ENCODE results near the gene ZDHHC4.

ZDHHC4 gene

DNA sequence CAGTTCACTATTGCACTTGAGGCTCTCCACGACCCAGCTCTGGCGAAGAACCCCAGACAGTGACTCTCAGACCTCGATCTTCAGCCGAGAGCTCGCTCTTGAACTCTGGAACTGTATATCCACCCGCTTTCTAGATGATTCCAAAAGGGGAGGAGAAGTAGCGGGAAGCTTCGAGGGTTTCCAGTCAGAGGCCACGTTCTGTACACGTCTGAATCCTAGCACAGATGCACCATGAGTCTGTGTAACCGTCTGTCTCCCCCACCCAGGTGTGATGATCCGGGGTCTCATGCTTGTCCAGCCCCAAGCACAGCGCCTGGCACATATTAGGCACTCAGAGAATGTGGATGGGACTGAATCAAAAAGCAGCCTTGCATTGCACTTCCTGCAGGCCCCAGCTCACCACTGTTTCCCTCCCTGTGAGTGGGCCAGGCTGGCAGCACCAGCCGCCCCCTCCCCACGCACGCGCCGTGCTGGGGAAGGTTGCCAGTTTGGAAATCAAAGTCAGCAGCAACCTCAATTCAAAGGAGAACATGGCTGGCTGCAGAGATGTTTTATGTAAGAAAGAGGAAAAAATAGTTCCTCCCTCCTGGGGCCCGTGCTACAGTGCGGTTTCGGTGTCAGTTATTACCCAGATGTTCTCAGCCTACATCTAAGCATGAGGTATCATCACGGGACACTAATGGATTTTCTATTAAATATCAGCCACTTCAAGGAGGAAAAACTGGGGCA is 31.7 kb upstream of the ZDHHC4 start:
- no peaks in the 10 kb centered on the region for H3K79me2 ChIP-seq (ENCODE audit: control insufficient read depth, insufficient read depth, low read length, unreplicated experiment)
- no peak overlapping the region for H3K4me3 ChIP-seq (ENCODE audit: low read depth, low read length)
- no peaks in the 10 kb centered on the region for H3K4me1 ChIP-seq (ENCODE audit: control insufficient read depth, insufficient read depth, low read length, unreplicated experiment)
- H3K27ac ChIP-seq (ENCODE audit: low read depth, low read length) = no peak overlapping the region
- no peaks in the 10 kb centered on the region for H3K36me3 ChIP-seq (ENCODE audit: insufficient read depth, low read length)
- no peaks in the 10 kb centered on the region for H3K27me3 ChIP-seq (ENCODE audit: insufficient read depth, low read length)
- H2AFZ ChIP-seq (ENCODE audit: low read length, unreplicated experiment) = no peak overlapping the region

DNA sequence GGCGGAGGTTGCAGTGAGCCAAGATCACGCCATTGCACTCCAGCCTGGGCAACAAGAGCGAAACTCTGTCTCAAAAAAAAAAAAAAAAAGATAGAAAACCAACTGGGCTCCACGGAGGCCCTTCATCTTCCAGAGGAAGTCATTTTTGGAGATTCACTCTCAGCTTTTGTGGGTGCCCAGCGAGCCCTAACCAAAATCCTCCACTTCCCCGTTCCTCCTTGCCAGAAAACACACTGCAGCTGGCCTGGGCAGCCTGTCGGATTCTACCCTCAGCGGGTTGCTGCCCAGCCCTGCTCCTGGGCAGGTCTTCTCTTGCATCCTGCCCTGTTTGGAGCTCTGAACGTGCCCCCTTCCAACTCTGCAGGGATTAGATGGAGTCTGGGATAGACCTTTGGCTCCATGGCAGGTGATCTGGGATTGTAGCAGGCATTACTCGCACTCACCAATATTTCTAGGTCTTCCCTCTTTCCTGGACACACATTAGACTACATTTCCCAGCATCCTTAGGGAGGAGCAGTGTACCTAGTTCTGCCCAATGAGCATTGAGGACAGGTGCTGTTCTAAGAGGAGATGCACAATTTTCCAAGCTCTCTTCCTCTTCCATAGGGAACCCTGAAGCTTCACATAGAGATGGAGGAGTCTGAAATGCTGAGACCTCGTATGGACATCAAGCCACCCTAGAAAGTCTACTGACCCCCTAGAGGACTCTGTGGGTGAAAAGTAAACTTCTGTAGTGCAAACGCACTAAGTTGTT is 30.6 kb upstream of the ZDHHC4 start:
- Histone ChIP-seq H3K4me3 (ENCODE audit: low read depth, low read length) (no peak overlapping the region), H3K79me2 (ENCODE audit: control insufficient read depth, insufficient read depth, low read length, unreplicated experiment) (no peaks in the 10 kb centered on the region), H2AFZ (ENCODE audit: low read length, unreplicated experiment) (no peak overlapping the region), H3K27ac (ENCODE audit: low read depth, low read length) (no peak overlapping the region), H3K27me3 (ENCODE audit: insufficient read depth, low read length) (no peaks in the 10 kb centered on the region), H3K4me1 (ENCODE audit: control insufficient read depth, insufficient read depth, low read length, unreplicated experiment) (no peaks in the 10 kb centered on the region), H3K36me3 (ENCODE audit: insufficient read depth, low read length) (no peaks in the 10 kb centered on the region)

DNA sequence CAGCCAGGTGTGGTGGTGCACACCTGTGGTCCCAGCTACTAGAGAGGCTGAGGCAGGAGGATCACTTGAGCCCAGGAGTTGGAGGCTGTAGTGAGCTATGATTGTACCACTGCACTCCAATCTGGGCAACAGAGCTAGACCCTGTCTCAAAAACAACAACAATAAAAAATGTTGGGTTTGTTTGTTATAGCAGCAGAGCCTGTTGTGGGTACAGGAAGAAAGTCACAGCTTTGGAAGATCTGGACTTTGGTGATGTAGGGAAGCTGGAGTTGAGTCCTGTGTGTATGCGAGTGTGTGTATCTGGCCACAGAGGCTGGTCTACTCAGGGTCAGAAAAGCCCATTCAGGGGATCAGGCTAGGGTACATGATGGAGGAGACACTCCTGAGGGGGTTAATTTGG is 29.9 kb upstream of the ZDHHC4 start:
- H3K4me1 ChIP-seq (ENCODE audit: control insufficient read depth, insufficient read depth, low read length, unreplicated experiment) = no peaks in the 10 kb centered on the region
- H3K27me3 ChIP-seq (ENCODE audit: insufficient read depth, low read length) = no peaks in the 10 kb centered on the region
- H2AFZ ChIP-seq (ENCODE audit: low read length, unreplicated experiment) = no peak overlapping the region
- no peak overlapping the region for H3K27ac ChIP-seq (ENCODE audit: low read depth, low read length)
- H3K79me2 ChIP-seq (ENCODE audit: control insufficient read depth, insufficient read depth, low read length, unreplicated experiment) = no peaks in the 10 kb centered on the region
- no peaks in the 10 kb centered on the region for H3K36me3 ChIP-seq (ENCODE audit: insufficient read depth, low read length)
- H3K4me3 ChIP-seq (ENCODE audit: low read depth, low read length) = no peak overlapping the region

- Histone ChIP-seq H3K27ac (ENCODE audit: low read depth, low read length) (no peak within 1 kb of the TSS), H2AFZ (ENCODE audit: low read length, unreplicated experiment) (no peak within 1 kb of the TSS), H3K79me2 (ENCODE audit: control insufficient read depth, insufficient read depth, low read length, unreplicated experiment) (no peaks in the 10 kb centered on the region), H3K4me3 (ENCODE audit: low read depth, low read length) (no peak within 1 kb of the TSS), H3K27me3 (ENCODE audit: insufficient read depth, low read length) (no peaks in the 10 kb centered on the region), H3K36me3 (ENCODE audit: insufficient read depth, low read length) (no peaks in the 10 kb centered on the region), H3K4me1 (ENCODE audit: control insufficient read depth, insufficient read depth, low read length, unreplicated experiment) (no peaks in the 10 kb centered on the region)
Observed at GRCh38 chr7:6551016-6551511, 26.2 kb upstream of the ZDHHC4 start, which contains the start of gene GRID2IP. GRID2IP (minus strand) TSS chr7:6551461; CDS start chr7:6551436, 25 bp downstream.

DNA sequence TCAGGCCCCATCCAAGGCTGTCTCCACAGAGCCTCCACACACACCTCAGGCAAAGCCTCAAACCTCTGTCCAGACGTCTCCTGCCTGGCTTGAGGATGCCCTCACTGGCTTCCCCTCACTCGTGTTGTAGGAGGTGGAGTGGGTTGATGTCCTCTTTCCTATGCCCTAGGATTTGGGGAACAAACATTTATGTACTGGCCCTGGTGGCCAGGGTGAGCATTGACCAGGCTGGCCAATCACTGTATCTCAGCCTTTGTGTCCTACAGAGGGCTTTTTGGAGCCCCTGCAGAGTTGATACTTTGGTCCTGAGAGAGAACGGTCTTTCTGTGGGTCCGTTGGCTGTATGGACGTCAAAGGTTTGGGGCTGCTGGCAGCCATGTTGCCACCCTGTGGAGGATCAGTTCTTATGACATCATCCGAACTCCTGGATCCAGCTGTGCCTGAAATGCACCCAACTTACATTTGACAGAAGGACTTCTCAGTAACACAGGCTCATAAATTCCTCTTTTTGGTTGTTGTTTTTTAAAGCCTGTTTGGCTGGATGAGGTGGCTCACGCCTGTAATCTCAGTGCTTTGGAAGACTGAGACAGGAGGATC is 23.7 kb upstream of the ZDHHC4 start:
- Histone ChIP-seq H3K36me3 (ENCODE audit: insufficient read depth, low read length) (no peaks in the 10 kb centered on the region), H2AFZ (ENCODE audit: low read length, unreplicated experiment) (no peak overlapping the region), H3K4me3 (ENCODE audit: low read depth, low read length) (no peak overlapping the region), H3K27ac (ENCODE audit: low read depth, low read length) (no peak overlapping the region), H3K27me3 (ENCODE audit: insufficient read depth, low read length) (no peaks in the 10 kb centered on the region), H3K4me1 (ENCODE audit: control insufficient read depth, insufficient read depth, low read length, unreplicated experiment) (no peaks in the 10 kb centered on the region), H3K79me2 (ENCODE audit: control insufficient read depth, insufficient read depth, low read length, unreplicated experiment) (no peaks in the 10 kb centered on the region)

- Histone ChIP-seq H2AFZ (ENCODE audit: low read length, unreplicated experiment) (no peak overlapping the region), H3K36me3 (ENCODE audit: insufficient read depth, low read length) (no peaks in the 10 kb centered on the region), H3K4me1 (ENCODE audit: control insufficient read depth, insufficient read depth, low read length, unreplicated experiment) (no peaks in the 10 kb centered on the region), H3K79me2 (ENCODE audit: control insufficient read depth, insufficient read depth, low read length, unreplicated experiment) (no peaks in the 10 kb centered on the region), H3K27ac (ENCODE audit: low read depth, low read length) (no peak overlapping the region), H3K27me3 (ENCODE audit: insufficient read depth, low read length) (no peaks in the 10 kb centered on the region), H3K4me3 (ENCODE audit: low read depth, low read length) (no peak overlapping the region)
Observed at GRCh38 chr7:6554848-6555247, 22.4 kb upstream of the ZDHHC4 start.

DNA sequence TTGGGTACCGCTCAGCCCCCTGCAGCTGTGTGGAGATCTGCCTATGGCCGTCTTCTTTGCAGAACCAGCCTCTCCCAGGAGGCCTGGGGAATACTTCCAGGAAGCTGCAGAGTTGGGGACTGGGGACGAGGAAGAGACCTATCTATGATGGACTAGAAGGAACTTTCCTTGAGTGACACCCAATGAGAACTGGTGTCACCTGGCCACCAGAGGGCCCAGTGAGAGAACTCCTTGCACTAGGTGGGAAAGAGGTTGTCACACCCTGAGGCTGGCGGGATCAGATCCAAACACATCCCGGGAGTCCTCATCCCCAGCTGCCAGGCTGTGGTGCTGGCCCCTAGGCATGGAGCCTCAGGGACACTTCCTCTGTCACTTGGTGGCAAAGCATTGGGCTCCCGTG is 21.1 kb upstream of the ZDHHC4 start:
- Histone ChIP-seq H3K79me2 (ENCODE audit: control insufficient read depth, insufficient read depth, low read length, unreplicated experiment) (no peaks in the 10 kb centered on the region), H3K4me1 (ENCODE audit: control insufficient read depth, insufficient read depth, low read length, unreplicated experiment) (no peaks in the 10 kb centered on the region)

DNA sequence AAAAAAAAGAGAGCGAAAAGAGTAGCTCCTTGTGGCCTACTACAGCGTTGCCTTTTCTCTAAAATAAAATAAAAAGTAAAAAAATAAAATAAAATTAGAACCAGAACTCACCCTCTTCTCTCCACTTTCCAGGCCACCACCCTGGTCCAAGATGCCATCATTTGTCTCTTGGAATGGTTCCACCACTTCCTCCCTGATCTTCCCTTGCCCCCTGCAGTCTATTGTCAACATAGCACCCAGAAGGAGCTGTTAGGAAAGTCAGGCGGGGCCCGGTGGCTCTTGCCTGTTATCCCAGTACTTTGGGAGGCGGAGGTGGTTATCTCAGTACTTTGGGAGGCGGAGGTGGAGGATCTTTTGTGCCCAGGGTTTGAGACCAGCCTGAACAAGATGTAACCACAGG is 18.4 kb upstream of the ZDHHC4 start:
- Histone ChIP-seq H2AFZ (ENCODE audit: low read length, unreplicated experiment) (no peak overlapping the region), H3K4me1 (ENCODE audit: control insufficient read depth, insufficient read depth, low read length, unreplicated experiment) (no peaks in the 10 kb centered on the region), H3K27ac (ENCODE audit: low read depth, low read length) (no peak overlapping the region), H3K36me3 (ENCODE audit: insufficient read depth, low read length) (no peaks in the 10 kb centered on the region), H3K4me3 (ENCODE audit: low read depth, low read length) (no peak overlapping the region), H3K27me3 (ENCODE audit: insufficient read depth, low read length) (no peaks in the 10 kb centered on the region), H3K79me2 (ENCODE audit: control insufficient read depth, insufficient read depth, low read length, unreplicated experiment) (no peaks in the 10 kb centered on the region)

More for the DNA sequence above, 21.1 kb upstream of the ZDHHC4 start:
- Histone ChIP-seq H3K27me3 (ENCODE audit: insufficient read depth, low read length) (no peaks in the 10 kb centered on the region), H3K27ac (ENCODE audit: low read depth, low read length) (no peak overlapping the region), H2AFZ (ENCODE audit: low read length, unreplicated experiment) (no peak overlapping the region), H3K4me3 (ENCODE audit: low read depth, low read length) (no peak overlapping the region), H3K36me3 (ENCODE audit: insufficient read depth, low read length) (no peaks in the 10 kb centered on the region)

DNA sequence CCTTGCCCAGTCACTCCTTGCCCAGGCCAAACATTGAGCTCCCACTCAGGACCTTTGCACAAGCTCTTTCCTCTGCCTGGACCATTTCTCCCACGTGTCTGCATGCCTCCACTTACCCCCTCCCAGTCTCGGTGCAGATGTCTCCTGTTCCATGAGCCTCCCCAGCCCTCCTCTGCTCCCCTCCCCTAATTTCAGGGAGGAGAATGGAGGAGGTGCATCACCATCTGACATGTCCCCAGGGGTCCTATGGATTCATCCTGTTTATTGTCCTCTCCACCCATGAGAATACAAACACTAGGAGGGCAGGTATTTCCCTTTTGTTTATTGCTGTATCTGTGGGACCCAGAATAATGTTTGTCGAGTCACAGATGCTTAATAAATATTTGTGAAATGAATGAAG is 17.4 kb upstream of the ZDHHC4 start:
- Histone ChIP-seq H3K4me1 (ENCODE audit: control insufficient read depth, insufficient read depth, low read length, unreplicated experiment) (no peaks in the 10 kb centered on the region), H3K79me2 (ENCODE audit: control insufficient read depth, insufficient read depth, low read length, unreplicated experiment) (no peaks in the 10 kb centered on the region), H3K27ac (ENCODE audit: low read depth, low read length) (no peak overlapping the region), H3K4me3 (ENCODE audit: low read depth, low read length) (no peak overlapping the region), H3K27me3 (ENCODE audit: insufficient read depth, low read length) (no peaks in the 10 kb centered on the region), H3K36me3 (ENCODE audit: insufficient read depth, low read length) (no peaks in the 10 kb centered on the region), H2AFZ (ENCODE audit: low read length, unreplicated experiment) (no peak overlapping the region)

DNA sequence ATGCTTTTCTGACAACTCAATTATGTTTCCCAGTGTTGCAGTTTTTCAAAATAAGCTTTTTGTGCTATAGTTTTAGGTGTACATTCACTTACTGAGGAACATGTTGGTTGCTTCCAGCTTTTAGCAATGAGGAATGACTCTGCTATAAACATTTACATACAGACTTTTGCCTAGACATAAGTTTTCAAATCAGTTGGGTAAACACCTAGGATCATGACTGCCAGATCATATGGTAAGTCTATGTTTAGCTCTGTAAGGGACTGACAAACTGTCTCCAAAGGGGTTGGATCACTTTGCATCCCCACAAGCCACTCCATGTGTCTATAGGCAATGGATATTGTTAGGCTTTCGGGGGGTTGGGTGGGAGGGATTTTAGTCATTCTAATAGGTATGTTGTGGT is 15.1 kb upstream of the ZDHHC4 start:
- Histone ChIP-seq H3K36me3 (ENCODE audit: insufficient read depth, low read length) (no peaks in the 10 kb centered on the region), H2AFZ (ENCODE audit: low read length, unreplicated experiment) (no peak overlapping the region), H3K79me2 (ENCODE audit: control insufficient read depth, insufficient read depth, low read length, unreplicated experiment) (no peaks in the 10 kb centered on the region), H3K27me3 (ENCODE audit: insufficient read depth, low read length) (0 out of 2 replicates have a peak, but pooled peaks cover 3% of the 10 kb centered on the region), H3K4me3 (ENCODE audit: low read depth, low read length) (no peak overlapping the region), H3K27ac (ENCODE audit: low read depth, low read length) (no peak overlapping the region), H3K4me1 (ENCODE audit: control insufficient read depth, insufficient read depth, low read length, unreplicated experiment) (no peaks in the 10 kb centered on the region)

Data from ACC112 (cell line).